Measurements from ENCODE around the gene PRPF8. TPM values are rescaled to one million over a fixed set of nuclear protein-coding genes. Genes with fewer than 3 reads are reported as not detected.

The PRPF8 gene
- total and polyA plus RNA-seq, 4 experiments from 2014 or later, result 87.9 to 464 (median 327) TPM

DNA sequence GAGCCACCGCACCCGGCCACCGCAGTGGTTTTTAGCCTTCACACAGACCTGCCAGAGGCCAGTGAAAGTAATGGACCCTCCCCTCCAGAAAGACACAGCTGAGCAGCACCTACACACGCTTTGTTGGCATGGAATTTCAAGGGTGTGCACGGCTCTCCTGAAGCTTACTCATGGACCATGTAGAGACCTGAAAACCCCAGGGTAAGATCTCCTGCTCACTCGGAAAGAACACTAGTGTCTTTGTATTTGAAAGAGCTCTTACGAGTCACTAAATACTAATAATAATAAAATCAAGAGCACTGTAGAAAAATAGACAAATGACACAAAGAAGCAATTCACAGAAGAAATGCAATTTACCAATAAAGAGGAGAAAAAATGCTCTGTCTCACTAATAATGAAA lies 76.0 kb downstream of the PRPF8 start:
- peaks cover 0 to 4% (median 1%) of the 10 kb centered on the region in 4 donors for H3K4me1 Mint-ChIP-seq
- H3K36me3 ChIP-seq (ENCODE audit: insufficient read depth, low read length), result no peaks in the 10 kb centered on the region
- H3K9me3 Mint-ChIP-seq, result no peaks in the 10 kb centered on the region
- ChIA-PET POLR2A (ENCODE audit: partially characterized antibody) (no interaction called here), CTCF (ENCODE audit: partially characterized antibody) (no interaction called here)
- H3K27ac Mint-ChIP-seq, result peak overlapping the region in 1 of 7 donors; percentile 51
- DNase-seq, result no peak
- H3K9me3 ChIP-seq (ENCODE audit: control insufficient read depth in 1 of 2, low read length in 2 of 2), result no peaks in the 10 kb centered on the region
- H3K27me3 Mint-ChIP-seq, result peaks cover 0 to 2% of the 10 kb centered on the region in 2 donors
- intact Hi-C loops (cut with micrococcal nuclease), result no loop called here
- H3K4me3 Mint-ChIP-seq, result no peak overlapping the region
- no peaks in the 10 kb centered on the region for H3K36me3 Mint-ChIP-seq
- no peak overlapping the region for H3K27ac ChIP-seq (ENCODE audit: low read depth, low read length)
- no peak overlapping the region for H3K4me3 ChIP-seq (ENCODE audit: low read length in 2 of 2)
- H3K27me3 ChIP-seq (ENCODE audit: insufficient read depth, low read length), result no peaks in the 10 kb centered on the region
- H3K4me1 ChIP-seq (ENCODE audit: insufficient read depth, low read length), result no peaks in the 10 kb centered on the region

GRCh38 chr17:1607971-1608320 lies 76.7 kb downstream of the PRPF8 start:
- ChIA-PET CTCF (ENCODE audit: partially characterized antibody) (no interaction called here), POLR2A (ENCODE audit: partially characterized antibody) (no interaction called here)
- Histone ChIP-seq H3K36me3 (ENCODE audit: insufficient read depth, low read length) (no peaks in the 10 kb centered on the region), H3K27me3 (ENCODE audit: insufficient read depth, low read length) (no peaks in the 10 kb centered on the region), H3K4me1 (ENCODE audit: insufficient read depth, low read length) (no peaks in the 10 kb centered on the region), H3K4me3 (ENCODE audit: low read length in 2 of 2) (no peak overlapping the region), H3K9me3 (ENCODE audit: control insufficient read depth in 1 of 2, low read length in 2 of 2) (no peaks in the 10 kb centered on the region), H3K27ac (ENCODE audit: low read depth, low read length) (no peak overlapping the region)
- Mint-ChIP-seq H3K4me1 (peaks cover 0 to 4% (median 1%) of the 10 kb centered on the region in 4 donors), H3K27me3 (peaks cover 0 to 2% of the 10 kb centered on the region in 2 donors), H3K9me3 (no peaks in the 10 kb centered on the region), H3K27ac (peak overlapping the region in 1 of 7 donors; percentile 18), H3K36me3 (no peaks in the 10 kb centered on the region), H3K4me3 (no peak overlapping the region)
- no peak for DNase-seq
- intact Hi-C loops (cut with micrococcal nuclease), result no loop called here

DNA sequence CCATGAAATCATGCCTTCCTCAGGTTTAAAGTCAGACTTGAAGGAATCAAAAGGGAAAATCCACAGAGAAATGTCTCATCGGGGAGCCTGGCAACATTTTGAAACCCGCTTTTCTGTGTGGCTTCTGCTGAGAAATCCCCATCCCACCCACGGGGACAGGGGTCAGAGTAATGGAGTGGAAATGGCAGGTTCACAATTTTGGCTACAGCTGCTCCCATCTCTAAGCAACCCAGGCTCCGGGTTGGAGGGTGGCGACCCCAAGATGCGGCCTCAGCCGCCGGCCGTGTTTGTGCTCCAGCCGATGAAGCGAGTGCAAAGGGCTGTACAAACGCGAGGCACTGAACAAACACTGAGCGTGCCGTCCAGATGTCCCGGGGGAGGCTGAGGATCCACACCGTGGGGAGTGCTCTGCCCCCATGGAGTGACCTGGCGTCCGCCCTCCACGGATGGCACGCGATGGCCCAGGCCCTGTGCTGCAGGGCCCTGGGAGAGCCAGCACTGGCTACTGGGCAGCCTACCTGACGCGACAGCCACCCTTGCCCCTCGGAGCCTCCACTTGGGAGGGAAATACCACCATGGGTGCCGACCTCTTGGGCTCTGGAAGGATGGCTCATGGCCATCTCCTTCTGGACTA lies 78.2 kb downstream of the PRPF8 start:
- no peaks in the 10 kb centered on the region for H3K36me3 ChIP-seq (ENCODE audit: insufficient read depth, low read length)
- no peaks in the 10 kb centered on the region for H3K9me3 ChIP-seq (ENCODE audit: control insufficient read depth in 1 of 2, low read length in 2 of 2)
- POLR2A ChIA-PET (ENCODE audit: partially characterized antibody), result no interaction called here
- CTCF ChIA-PET (ENCODE audit: partially characterized antibody), result no interaction called here
- peaks cover 0 to 4% (median 1%) of the 10 kb centered on the region in 4 donors for H3K4me1 Mint-ChIP-seq
- DNase-seq, result no peak
- no peak overlapping the region for H3K4me3 ChIP-seq (ENCODE audit: low read length in 2 of 2)
- no peaks in the 10 kb centered on the region for H3K36me3 Mint-ChIP-seq
- no peak overlapping the region for H3K27ac ChIP-seq (ENCODE audit: low read depth, low read length)
- H3K27me3 ChIP-seq (ENCODE audit: insufficient read depth, low read length), result no peaks in the 10 kb centered on the region
- H3K4me3 Mint-ChIP-seq, result no peak overlapping the region
- H3K27me3 Mint-ChIP-seq, result peaks cover 0 to 2% of the 10 kb centered on the region in 2 donors
- H3K27ac Mint-ChIP-seq, result no peak overlapping the region
- no peaks in the 10 kb centered on the region for H3K4me1 ChIP-seq (ENCODE audit: insufficient read depth, low read length)
- intact Hi-C loops (cut with micrococcal nuclease), result no loop called here
- peaks cover 0 to 4% (median 0%) of the 10 kb centered on the region in 8 donors for H3K9me3 Mint-ChIP-seq

DNA sequence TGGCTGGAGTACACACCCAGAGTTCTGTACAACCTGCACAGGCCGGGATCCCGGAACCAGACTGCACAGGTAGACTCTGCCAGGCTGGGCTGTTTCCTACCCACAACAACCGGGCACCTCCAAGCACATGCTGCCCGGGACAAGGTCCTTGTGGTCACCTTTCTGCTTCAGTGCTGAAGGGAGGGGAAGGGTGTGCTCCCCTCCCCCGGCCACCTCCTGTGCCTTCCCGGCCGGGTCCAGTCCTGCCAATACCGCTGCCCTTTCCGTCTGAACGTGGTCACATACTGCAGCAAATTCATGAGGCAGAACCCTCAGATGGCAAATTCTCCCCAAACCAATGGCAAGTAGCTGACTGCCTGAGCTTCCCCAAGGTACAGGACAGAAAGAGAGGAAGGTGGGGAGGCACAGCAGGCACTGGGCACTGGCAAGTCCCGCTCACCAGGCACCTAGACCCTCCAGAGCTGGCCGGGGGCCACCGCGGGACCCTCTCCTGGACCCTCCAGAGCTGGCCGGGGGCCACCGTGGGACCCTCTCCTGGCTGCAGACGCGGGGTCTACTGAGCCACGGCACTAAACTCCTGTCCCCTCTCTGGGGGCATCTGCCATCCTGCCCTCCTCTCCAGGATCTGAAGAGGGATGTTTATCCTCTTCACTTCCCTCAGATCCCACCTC lies 78.9 kb downstream of the PRPF8 start:
- CTCF ChIA-PET (ENCODE audit: partially characterized antibody), result no interaction called here
- no peak overlapping the region for H3K4me3 Mint-ChIP-seq

DNA sequence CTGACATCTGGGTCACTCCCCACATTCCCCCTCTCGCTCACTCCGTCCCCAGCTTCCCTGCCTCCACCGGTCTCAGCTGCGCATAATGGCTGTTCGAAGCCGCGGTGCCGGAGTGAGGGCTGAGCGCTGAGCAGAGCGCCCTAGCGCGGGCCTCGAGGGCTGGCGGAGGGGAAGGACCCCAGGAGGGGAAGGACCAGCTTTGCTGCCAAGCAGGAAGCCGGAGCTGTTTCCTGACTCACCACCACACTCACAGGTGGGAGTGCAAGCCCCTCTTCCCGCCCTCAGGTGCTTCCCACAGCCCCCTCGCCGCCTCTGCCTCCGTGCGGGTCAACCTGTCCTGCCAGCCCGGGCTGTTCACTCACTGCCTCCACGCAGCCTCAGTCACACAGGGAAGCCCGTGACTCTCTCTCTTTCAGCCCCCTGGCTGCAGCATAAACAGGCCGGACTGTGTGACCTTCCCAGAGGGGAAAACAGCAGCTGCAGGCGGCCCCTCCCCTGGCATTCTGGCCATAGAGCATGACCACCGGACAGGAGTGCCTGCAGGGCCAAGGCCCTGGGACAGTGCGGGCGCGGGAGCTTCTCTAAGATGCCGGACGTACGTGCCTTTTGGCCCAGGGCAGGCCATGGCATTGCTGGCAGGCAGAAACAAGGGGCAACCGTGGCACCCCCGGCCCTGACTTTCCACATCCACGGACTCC lies 79.7 kb downstream of the PRPF8 start:
- no peak overlapping the region for H3K4me3 Mint-ChIP-seq
- Histone ChIP-seq H3K27ac (ENCODE audit: low read depth, low read length) (no peak overlapping the region), H3K27me3 (ENCODE audit: insufficient read depth, low read length) (no peaks in the 10 kb centered on the region), H3K4me1 (ENCODE audit: insufficient read depth, low read length) (no peaks in the 10 kb centered on the region), H3K9me3 (ENCODE audit: control insufficient read depth in 1 of 2, low read length in 2 of 2) (no peaks in the 10 kb centered on the region), H3K36me3 (ENCODE audit: insufficient read depth, low read length) (no peaks in the 10 kb centered on the region), H3K4me3 (ENCODE audit: low read length in 2 of 2) (no peak overlapping the region)
- intact Hi-C loops (cut with micrococcal nuclease), result no loop called here
- peaks cover 0 to 7% (median 0%) of the 10 kb centered on the region in 8 donors for H3K9me3 Mint-ChIP-seq
- H3K27ac Mint-ChIP-seq, result no peak overlapping the region
- peaks cover 0 to 2% of the 10 kb centered on the region in 2 donors for H3K27me3 Mint-ChIP-seq
- CTCF ChIA-PET (ENCODE audit: partially characterized antibody), result no interaction called here
- H3K4me1 Mint-ChIP-seq, result peaks cover 0 to 4% (median 1%) of the 10 kb centered on the region in 4 donors
- no peak for DNase-seq
- no peaks in the 10 kb centered on the region for H3K36me3 Mint-ChIP-seq
- POLR2A ChIA-PET (ENCODE audit: partially characterized antibody), result no interaction called here

More for the DNA sequence above, 78.9 kb downstream of the PRPF8 start:
- no peak for DNase-seq
- Mint-ChIP-seq H3K9me3 (peaks cover 0 to 7% (median 0%) of the 10 kb centered on the region in 8 donors), H3K27ac (no peak overlapping the region), H3K27me3 (peaks cover 0 to 2% of the 10 kb centered on the region in 2 donors), H3K4me1 (peaks cover 0 to 4% (median 1%) of the 10 kb centered on the region in 4 donors), H3K36me3 (no peaks in the 10 kb centered on the region)
- H3K36me3 ChIP-seq (ENCODE audit: insufficient read depth, low read length), result no peaks in the 10 kb centered on the region
- POLR2A ChIA-PET (ENCODE audit: partially characterized antibody), result no interaction called here
- H3K4me3 ChIP-seq (ENCODE audit: low read length in 2 of 2), result no peak overlapping the region
- no peaks in the 10 kb centered on the region for H3K27me3 ChIP-seq (ENCODE audit: insufficient read depth, low read length)
- no peak overlapping the region for H3K27ac ChIP-seq (ENCODE audit: low read depth, low read length)
- intact Hi-C loops (cut with micrococcal nuclease), result no loop called here
- H3K4me1 ChIP-seq (ENCODE audit: insufficient read depth, low read length), result no peaks in the 10 kb centered on the region
- no peaks in the 10 kb centered on the region for H3K9me3 ChIP-seq (ENCODE audit: control insufficient read depth in 1 of 2, low read length in 2 of 2)

DNA sequence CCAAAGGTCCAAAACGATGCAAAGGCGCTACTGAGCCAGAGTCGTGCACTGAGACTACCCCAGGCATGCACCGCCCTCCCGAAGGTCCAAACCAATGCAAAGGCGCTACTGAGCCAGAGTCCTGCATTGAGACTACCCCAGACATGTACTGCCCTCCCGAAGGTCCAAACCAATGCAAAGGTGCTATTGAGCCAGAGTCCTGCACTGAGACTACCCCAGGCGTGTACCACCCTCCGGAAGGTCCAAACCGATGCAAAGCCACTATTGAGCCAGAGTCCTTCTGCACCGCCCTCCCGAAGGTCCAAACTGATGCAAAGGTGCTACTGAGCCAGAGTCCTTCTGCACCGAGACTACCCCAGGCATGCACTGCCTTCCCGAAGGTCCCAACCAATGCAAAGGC lies 83.1 kb downstream of the PRPF8 start:
- no peaks in the 10 kb centered on the region for H3K4me1 Mint-ChIP-seq
- CTCF ChIA-PET (ENCODE audit: partially characterized antibody), result no interaction called here
- no peak overlapping the region for H3K27ac Mint-ChIP-seq
- no peak for DNase-seq
- Histone ChIP-seq H3K27ac (ENCODE audit: low read depth, low read length) (no peak overlapping the region), H3K4me1 (ENCODE audit: insufficient read depth, low read length) (no peaks in the 10 kb centered on the region), H3K9me3 (ENCODE audit: control insufficient read depth in 1 of 2, low read length in 2 of 2) (no peaks in the 10 kb centered on the region), H3K36me3 (ENCODE audit: insufficient read depth, low read length) (no peaks in the 10 kb centered on the region), H3K4me3 (ENCODE audit: low read length in 2 of 2) (no peak overlapping the region), H3K27me3 (ENCODE audit: insufficient read depth, low read length) (no peaks in the 10 kb centered on the region)
- POLR2A ChIA-PET (ENCODE audit: partially characterized antibody), result no interaction called here
- no peak overlapping the region for H3K4me3 Mint-ChIP-seq
- peaks cover 0 to 7% (median 0%) of the 10 kb centered on the region in 8 donors for H3K9me3 Mint-ChIP-seq
- H3K27me3 Mint-ChIP-seq, result peaks cover 0 to 2% of the 10 kb centered on the region in 2 donors
- no peaks in the 10 kb centered on the region for H3K36me3 Mint-ChIP-seq
- intact Hi-C loops (cut with micrococcal nuclease), result no loop called here
